ENCODE data around the gene MFSD12.
"Not testable (repeated sequence)": the region's sequence is repeated elsewhere in the genome, so short reads cannot be mapped to it uniquely, and the experiment has no call there.

The MFSD12 gene

GRCh38 chr19:3575260-3575741 lies 17.9 kb upstream of the MFSD12 start:
- H3K4me1 Mint-ChIP-seq (ENCODE audit: low read depth) = peaks cover 17% of the 10 kb centered on the region
- no peaks in the 10 kb centered on the region for H3K27me3 Mint-ChIP-seq
- H3K4me3 Mint-ChIP-seq = no peak overlapping the region
- H3K36me3 Mint-ChIP-seq (ENCODE audit: low read depth) = peaks cover 8% of the 10 kb centered on the region
- no peaks in the 10 kb centered on the region for H3K9me3 Mint-ChIP-seq
- H3K27ac Mint-ChIP-seq = no peak overlapping the region

DNA sequence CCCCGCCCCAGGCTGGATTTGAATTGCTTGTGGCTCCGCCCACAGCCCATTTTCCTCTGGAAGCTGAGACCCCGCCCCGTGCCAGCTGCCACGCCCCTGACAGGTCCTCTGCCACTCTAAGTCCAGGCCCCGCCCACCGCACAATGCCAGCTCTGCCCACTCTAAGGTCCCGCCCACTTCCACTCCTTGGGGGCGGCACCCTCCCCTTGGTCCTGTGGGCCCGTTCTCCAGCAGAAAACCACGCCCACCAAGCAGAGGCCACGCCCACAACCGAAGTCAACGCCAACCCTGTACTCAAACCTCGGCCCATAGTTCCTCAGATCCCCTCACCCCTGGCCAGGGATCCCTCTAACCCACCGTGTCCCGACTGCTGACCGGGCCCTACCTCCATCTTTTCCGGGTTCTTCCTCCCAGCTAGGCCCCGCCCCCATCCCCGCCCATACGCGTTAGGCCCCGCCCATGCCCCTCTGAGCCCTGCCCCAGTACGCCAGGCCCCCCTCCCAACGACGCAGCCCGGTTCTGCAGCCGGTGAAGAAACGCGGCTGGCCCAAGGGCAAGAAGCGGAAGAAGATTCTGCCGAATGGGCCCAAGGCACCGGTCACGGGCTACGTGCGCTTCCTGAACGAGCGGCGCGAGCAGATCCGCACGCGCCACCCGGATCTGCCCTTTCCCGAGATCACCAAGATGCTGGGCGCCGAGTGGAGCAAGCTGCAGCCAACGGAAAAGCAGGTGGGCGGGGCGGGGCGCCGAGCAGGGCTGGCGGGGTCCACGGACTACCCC lies 16.7 kb upstream of the MFSD12 start:
- no peak overlapping the region for H3K27ac Mint-ChIP-seq
- peaks cover 17% of the 10 kb centered on the region for H3K4me1 Mint-ChIP-seq (ENCODE audit: low read depth)
- H3K36me3 Mint-ChIP-seq (ENCODE audit: low read depth) = peaks cover 8% of the 10 kb centered on the region
- peak overlapping the region; percentile 72 for H3K4me3 Mint-ChIP-seq
- no peaks in the 10 kb centered on the region for H3K27me3 Mint-ChIP-seq
- H3K9me3 Mint-ChIP-seq = no peaks in the 10 kb centered on the region

GRCh38 chr19:3573162-3573857 lies 15.9 kb upstream of the MFSD12 start:
- no peak overlapping the region for H3K27ac Mint-ChIP-seq
- peak overlapping the region; percentile 72 for H3K4me3 Mint-ChIP-seq
- peaks cover 17% of the 10 kb centered on the region for H3K4me1 Mint-ChIP-seq (ENCODE audit: low read depth)
- H3K36me3 Mint-ChIP-seq (ENCODE audit: low read depth) = peaks cover 8% of the 10 kb centered on the region
- H3K9me3 Mint-ChIP-seq = no peaks in the 10 kb centered on the region
- no peaks in the 10 kb centered on the region for H3K27me3 Mint-ChIP-seq

- no peak within 1 kb of the TSS for H3K27ac Mint-ChIP-seq
- H3K9me3 Mint-ChIP-seq = no peaks in the 10 kb centered on the region
- peaks cover 8% of the 10 kb centered on the region for H3K36me3 Mint-ChIP-seq (ENCODE audit: low read depth)
- H3K4me3 Mint-ChIP-seq = peak within 1 kb of the TSS; percentile 72
- peaks cover 17% of the 10 kb centered on the region for H3K4me1 Mint-ChIP-seq (ENCODE audit: low read depth)
- no peaks in the 10 kb centered on the region for H3K27me3 Mint-ChIP-seq
These were observed 15.4 kb upstream of the MFSD12 start, which contains the start of gene HMG20B for GRCh38 chr19:3572855-3573161. HMG20B (plus strand) TSS chr19:3572944; CDS start chr19:3573310, 366 bp downstream.

GRCh38 chr19:3572132-3572854 lies 14.9 kb upstream of the MFSD12 start:
- H3K4me1 Mint-ChIP-seq (ENCODE audit: low read depth) = peaks cover 17% of the 10 kb centered on the region
- H3K36me3 Mint-ChIP-seq (ENCODE audit: low read depth) = peaks cover 8% of the 10 kb centered on the region
- H3K4me3 Mint-ChIP-seq = peak overlapping the region; percentile 72
- no peaks in the 10 kb centered on the region for H3K27me3 Mint-ChIP-seq
- no peaks in the 10 kb centered on the region for H3K9me3 Mint-ChIP-seq
- H3K27ac Mint-ChIP-seq = no peak overlapping the region

- Mint-ChIP-seq H3K4me1 (ENCODE audit: low read depth) (peaks cover 17% of the 10 kb centered on the region), H3K36me3 (ENCODE audit: low read depth) (peaks cover 8% of the 10 kb centered on the region), H3K9me3 (no peaks in the 10 kb centered on the region), H3K27me3 (no peaks in the 10 kb centered on the region), H3K4me3 (no peak overlapping the region), H3K27ac (no peak overlapping the region)
These were observed 13.2 kb upstream of the MFSD12 start for GRCh38 chr19:3570606-3571011.

DNA sequence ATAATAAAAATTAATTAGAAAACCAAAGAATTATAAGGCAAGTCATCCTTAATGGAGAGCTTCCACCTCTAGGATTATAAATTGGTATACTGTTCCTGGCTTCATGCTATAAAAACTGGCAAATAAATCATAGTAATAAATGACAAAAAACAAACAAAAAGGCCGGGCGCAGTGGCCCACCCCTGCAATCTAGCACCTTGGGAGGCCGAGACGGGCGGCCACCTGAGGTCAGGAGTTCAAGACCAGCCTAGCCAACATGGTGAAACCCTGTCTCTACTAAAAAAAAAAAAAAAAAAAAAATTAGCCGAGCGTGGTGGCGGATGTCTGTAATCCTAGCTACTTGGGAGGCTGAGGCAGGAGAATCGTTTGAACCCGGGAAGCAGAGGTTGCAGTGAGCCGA lies 12.7 kb upstream of the MFSD12 start:
- not testable (repeated sequence) for H3K27me3 Mint-ChIP-seq; H3K27ac Mint-ChIP-seq; H3K36me3 Mint-ChIP-seq (ENCODE audit: low read depth); H3K9me3 Mint-ChIP-seq; H3K4me3 Mint-ChIP-seq
- peaks cover 15% of the 10 kb centered on the region for H3K4me1 Mint-ChIP-seq (ENCODE audit: low read depth)

- no peak overlapping the region for H3K27ac Mint-ChIP-seq
- no peaks in the 10 kb centered on the region for H3K36me3 Mint-ChIP-seq (ENCODE audit: low read depth)
These were observed 7.8 kb upstream of the MFSD12 start for GRCh38 chr19:3565139-3565538.

GRCh38 chr19:3563709-3564524 lies 6.5 kb upstream of the MFSD12 start:
- no peaks in the 10 kb centered on the region for H3K4me1 Mint-ChIP-seq (ENCODE audit: low read depth)

More at GRCh38 chr19:3565139-3565538, 7.8 kb upstream of the MFSD12 start:
- Mint-ChIP-seq H3K9me3 (no peaks in the 10 kb centered on the region), H3K27me3 (no peaks in the 10 kb centered on the region), H3K4me3 (no peak overlapping the region), H3K4me1 (ENCODE audit: low read depth) (no peaks in the 10 kb centered on the region)

DNA sequence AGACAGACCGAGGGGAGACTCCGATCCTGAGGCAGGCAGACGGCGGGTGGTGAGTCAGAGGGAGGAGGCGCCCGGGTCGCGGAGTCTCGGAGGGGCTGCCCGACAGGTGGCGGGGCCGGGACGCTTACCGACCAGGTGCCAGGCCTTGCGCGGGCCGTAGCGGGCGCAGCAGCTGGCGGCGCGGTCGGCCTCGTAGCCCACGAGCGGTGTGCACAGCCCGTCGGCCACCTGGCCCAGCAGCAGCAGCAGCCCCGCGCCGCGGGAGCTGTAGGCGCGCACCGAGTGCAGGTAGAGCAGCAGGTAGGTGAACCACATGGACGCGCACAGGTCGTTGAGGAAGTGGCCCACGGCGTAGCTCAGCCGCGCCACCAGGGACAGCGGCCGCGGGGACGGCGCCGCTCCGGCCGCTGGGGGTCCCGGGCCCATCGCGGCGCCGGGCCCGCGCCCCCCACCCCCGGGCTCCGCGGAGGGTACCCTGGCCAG lies 367 bp downstream of the MFSD12 start:
- Mint-ChIP-seq H3K27me3 (no peaks in the 10 kb centered on the region), H3K4me3 (peak overlapping the region; percentile 100), H3K36me3 (ENCODE audit: low read depth) (peaks cover 5% of the 10 kb centered on the region), H3K9me3 (no peaks in the 10 kb centered on the region), H3K4me1 (ENCODE audit: low read depth) (peaks cover 46% of the 10 kb centered on the region), H3K27ac (peak overlapping the region; percentile 94)

More at GRCh38 chr19:3563709-3564524, 6.5 kb upstream of the MFSD12 start:
- Mint-ChIP-seq H3K4me3 (no peak overlapping the region), H3K36me3 (ENCODE audit: low read depth) (no peaks in the 10 kb centered on the region), H3K9me3 (no peaks in the 10 kb centered on the region), H3K27ac (no peak overlapping the region), H3K27me3 (no peaks in the 10 kb centered on the region)

GRCh38 chr19:3556423-3556977 lies 886 bp downstream of the MFSD12 start:
- H3K27me3 Mint-ChIP-seq = no peaks in the 10 kb centered on the region
- H3K4me1 Mint-ChIP-seq (ENCODE audit: low read depth) = peaks cover 50% of the 10 kb centered on the region
- peak overlapping the region; percentile 100 for H3K4me3 Mint-ChIP-seq
- peaks cover 5% of the 10 kb centered on the region for H3K36me3 Mint-ChIP-seq (ENCODE audit: low read depth)
- H3K27ac Mint-ChIP-seq = peak overlapping the region; percentile 94
- no peaks in the 10 kb centered on the region for H3K9me3 Mint-ChIP-seq

GRCh38 chr19:3555653-3556422 lies 1.5 kb downstream of the MFSD12 start:
- no peaks in the 10 kb centered on the region for H3K27me3 Mint-ChIP-seq
- peak overlapping the region; percentile 100 for H3K4me3 Mint-ChIP-seq
- H3K4me1 Mint-ChIP-seq (ENCODE audit: low read depth) = peaks cover 54% of the 10 kb centered on the region
- H3K9me3 Mint-ChIP-seq = no peaks in the 10 kb centered on the region
- peak overlapping the region; percentile 94 for H3K27ac Mint-ChIP-seq
- peaks cover 5% of the 10 kb centered on the region for H3K36me3 Mint-ChIP-seq (ENCODE audit: low read depth)

DNA sequence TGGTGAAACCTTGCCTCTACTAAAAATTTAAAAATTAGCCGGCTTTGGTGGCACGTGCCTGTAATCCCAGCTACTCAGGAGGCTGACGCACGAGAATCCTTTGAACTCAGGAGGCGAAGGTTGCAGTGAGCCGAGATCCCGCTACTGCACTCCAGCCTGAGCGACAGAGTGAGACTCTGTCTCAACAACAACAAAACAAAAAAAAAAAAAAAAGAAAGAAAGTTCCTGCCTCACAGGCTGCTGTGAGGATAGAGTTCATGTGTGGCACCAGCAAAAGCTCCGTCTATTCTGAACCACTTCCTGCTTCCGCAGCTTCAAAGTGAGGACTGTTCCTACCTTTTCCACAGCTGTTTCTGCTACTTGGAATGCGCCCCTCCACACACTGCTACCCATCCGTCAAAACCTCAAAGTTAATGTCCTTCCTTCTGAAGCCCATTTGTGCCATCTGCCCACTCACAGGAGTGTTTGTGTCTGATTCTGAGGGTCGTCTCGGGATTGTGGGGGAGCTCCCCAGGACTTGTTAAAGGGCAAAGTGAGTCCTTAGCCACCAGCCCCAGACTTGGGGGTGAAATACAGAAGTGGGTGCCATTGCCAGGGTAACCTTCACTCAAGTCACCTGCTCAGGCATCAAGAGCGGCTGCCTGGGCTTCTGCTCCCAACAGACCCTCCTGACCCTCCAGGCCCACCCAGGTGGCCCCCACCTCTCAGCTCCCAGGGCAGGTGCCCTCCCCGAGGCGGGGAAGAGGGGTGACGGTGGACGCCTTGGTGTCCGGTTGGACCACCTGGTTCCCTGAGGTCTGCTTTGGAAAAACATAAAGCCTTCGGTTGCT lies 2.9 kb downstream of the MFSD12 start:
- peak overlapping the region; percentile 100 for H3K4me3 Mint-ChIP-seq
- H3K36me3 Mint-ChIP-seq (ENCODE audit: low read depth) = peaks cover 5% of the 10 kb centered on the region
- H3K9me3 Mint-ChIP-seq = no peaks in the 10 kb centered on the region
- H3K27ac Mint-ChIP-seq = peak overlapping the region; percentile 89
- peaks cover 56% of the 10 kb centered on the region for H3K4me1 Mint-ChIP-seq (ENCODE audit: low read depth)
- H3K27me3 Mint-ChIP-seq = no peaks in the 10 kb centered on the region

Data from stimulated activated naive CD8-positive, alpha-beta T cell treated with anti-CD3 and anti-CD28 coated beads, Interleukin-15, Interleukin-2, amounts not matched to agents 100 ng/mL and 50 ng/mL, for 24 hours (primary cell).